Daoy (cell line): Measurements from ENCODE around the gene EPHA5. TPM values are rescaled to one million over a fixed set of nuclear protein-coding genes. Genes with fewer than 3 reads are reported as not detected.
A peak's percentile ranks its signal among the peaks of the same experiment; 100 is the strongest.

ENCODE experiments used
- DNase-seq: peaks from one replicate; pipeline ENCODE4 v3.0.0-alpha.2; 2015; ENCODE audit warnings: low read depth
- total RNA-seq: library from RNA; depleted of rRNA; stranded (reverse); fragments of >200 nt; shearing (Covaris generic); gene quantifications from 2 replicates; pipeline ENCODE4 v1.2.3, GENCODE V29; 2014

EPHA5 gene
- total RNA-seq, 1 experiment from 2014 or later: 0.91 TPM

DNA sequence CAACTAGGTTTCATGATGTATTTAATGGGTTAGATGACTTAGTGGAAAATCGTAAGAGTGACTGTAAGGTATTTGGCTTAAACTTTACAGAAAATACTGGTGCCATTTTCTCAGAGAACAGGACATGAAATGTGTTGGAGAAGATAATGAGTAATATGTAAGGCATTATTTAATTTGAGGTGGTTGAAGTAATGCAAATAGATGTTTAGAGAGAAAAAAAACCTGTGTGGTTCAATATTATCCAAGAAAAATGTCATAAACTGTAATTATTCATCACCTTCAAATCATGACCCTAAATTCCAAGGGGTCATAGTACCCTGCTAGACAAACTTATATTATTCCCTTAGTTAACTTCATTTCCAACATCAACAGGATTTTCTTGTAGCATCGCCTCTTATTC lies 171.7 kb downstream of the EPHA5 start:
- no peak for DNase-seq

DNA sequence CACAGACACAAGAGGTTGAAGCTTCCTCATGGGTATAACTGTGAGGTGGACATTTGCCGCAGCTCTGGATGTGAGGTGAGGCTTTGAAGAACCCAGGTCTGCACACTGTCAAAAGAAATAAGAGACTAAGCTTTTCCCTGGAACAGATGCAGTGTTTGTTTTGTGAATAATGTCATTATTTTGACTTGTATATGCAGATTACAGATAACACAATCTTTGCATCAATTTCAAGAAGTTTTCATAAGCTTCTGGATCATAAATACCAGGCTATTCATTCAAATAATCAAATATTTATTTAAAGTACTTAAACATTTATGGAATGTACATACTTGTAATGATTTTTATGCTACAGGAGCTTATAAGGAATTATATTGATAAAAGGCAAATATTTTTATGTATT lies 174.8 kb downstream of the EPHA5 start:
- DNase-seq: no peak

DNA sequence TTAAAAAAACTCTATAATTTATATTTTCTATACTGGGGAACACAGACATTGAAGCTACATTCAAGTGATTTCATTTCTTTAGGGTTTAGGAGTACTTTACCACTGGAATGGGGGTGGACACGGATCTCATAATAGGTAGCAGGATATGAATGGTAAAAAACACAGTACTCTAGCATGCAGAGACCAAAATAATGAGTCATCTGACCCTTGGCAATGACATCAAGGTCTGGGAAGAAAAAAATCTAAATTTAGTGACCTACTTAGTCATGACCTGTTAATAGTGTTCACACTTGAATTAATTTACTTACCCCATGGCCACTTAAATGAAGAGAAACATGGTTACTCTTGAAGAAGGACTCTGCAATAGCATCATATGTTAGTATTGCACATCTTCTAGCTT lies 187.9 kb downstream of the EPHA5 start:
- peak; percentile 35 for DNase-seq

DNA sequence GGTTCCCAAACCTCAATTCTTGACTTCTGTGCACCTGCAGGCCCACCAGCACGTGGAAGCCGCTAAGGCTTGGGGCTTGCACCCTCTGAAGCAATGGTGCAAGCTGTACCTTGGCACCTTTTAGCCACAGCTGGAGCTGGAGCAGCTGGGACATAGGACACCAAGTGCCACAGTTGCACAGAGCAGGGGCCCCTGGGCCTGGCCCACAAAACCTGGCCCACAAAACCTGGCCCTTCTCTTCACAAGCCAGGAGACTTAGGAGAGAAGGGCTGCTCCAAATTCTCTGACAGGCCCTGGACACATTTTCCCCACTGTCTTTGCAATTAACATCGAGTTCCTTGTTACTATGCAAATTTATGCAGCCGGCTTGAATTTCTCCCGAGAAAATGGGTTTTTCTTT lies 197.8 kb downstream of the EPHA5 start:
- DNase-seq: no peak

DNA sequence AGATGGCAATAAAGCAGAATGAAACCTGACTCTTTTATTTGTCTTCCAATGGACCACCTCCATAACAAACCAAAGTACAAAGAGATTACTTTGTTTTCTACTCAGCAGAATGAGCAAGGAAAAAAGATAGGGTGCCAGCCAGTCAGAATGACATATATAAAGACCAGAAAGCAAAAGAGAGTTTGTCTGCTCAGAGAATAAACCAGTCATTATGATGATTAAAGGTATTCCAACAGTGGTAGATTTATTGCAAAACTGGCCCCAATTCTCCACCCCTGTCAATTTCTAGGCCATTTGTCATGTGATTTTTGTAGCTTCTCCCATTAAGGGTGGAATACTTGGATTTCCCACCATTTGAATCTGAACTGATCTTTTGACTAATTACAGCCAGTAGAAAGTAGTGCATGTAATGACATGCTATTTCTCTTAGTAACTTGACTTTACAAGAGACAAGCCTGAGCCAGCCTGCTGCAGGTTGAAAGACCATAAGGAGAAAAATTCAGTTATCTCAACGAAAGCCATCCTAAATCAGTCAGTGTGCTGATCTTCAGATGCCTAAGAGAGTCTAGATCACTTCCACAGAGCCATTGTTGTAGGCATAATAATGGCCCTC lies 203.1 kb downstream of the EPHA5 start:
- DNase-seq: no peak

DNA sequence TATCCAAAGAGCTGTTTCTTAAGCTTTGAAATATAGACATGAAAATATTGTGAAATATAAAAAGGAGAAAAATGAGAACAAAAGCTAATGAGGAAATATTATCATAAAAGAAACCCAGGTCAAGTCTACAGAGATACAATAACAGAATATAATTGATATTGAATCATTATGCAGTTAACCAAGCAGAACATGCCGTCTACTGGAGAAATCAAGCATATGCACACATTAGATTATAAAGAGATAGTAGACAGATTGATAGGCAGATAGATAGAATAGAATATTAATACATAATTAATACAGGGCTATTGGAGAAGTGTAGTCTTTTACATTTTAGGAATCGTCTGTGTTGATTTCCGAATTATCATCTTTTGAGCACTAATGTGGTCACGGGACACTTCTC lies 208.5 kb downstream of the EPHA5 start:
- no peak for DNase-seq

DNA sequence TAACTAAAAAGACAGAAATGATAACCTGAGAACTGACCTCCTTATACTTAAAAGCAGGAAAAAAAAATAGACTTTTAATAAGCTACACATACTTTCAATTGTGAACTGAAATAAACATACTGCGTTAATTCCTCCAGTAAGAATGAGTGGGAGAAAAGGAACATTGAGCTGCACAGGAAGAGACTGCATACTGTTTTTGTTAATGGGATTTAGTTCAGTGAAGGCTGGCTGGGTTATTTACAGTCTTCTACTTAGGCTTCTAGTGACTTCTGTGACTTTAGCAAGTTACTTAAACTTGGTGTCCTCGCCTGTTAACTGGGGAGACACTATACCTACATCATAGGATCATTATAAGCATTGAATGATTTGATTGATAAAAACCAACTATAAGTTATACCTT lies 213.3 kb downstream of the EPHA5 start:
- no peak for DNase-seq

DNA sequence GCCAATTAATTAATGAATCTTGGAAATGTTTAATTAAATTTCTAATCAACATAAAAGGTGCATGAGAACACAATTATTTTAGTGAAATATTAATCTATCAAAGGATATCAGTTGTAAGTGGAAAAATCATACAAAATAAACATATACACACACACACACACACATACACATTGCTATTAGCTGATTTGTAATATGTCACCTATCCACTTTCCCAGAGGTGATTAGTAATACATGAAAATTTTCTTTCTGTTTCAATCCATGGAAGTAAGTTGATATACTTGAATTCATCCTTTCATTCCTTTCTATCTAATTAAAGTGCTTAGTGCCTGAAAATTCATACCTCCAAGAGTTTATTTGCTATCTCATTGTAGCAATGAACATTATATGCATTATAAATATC lies 213.7 kb downstream of the EPHA5 start:
- no peak for DNase-seq

DNA sequence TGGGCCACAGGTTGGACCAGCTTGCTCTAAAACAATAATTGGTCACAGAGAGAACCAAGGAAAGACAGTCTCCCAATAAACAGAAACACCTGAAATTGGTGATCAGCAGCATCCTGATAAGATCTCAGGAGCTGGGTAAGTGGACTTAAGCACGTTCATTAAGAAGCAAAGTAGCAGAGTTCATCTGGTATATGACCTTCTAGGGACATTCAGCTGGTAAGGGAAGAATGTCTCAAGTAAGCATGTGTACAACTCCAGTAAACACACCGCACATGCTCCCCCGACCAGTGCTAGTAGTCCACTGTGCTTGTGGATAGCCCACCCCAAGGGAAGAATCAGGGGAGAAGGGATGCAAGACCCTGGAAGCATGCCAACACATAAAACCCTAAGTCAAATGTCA lies 216.9 kb downstream of the EPHA5 start:
- DNase-seq: no peak

DNA sequence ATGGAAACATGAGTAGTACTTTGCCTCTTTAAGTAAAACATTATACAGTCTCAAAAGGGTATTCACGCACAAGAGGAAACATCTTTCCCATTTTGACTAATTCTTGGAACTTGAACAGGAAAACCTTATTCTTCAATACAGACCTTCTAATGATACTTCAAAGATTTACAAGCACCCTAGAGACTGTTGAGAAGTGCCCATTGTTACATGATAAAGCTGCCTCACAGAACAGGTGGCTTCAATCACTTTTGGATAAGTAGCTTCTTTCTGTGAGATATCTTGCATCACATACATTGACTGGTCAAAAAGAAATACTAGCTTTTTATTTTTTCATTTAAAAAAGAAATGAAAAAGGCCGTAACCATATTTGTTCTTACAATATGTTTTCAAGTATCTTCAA lies 219.4 kb downstream of the EPHA5 start:
- DNase-seq: no peak

DNA sequence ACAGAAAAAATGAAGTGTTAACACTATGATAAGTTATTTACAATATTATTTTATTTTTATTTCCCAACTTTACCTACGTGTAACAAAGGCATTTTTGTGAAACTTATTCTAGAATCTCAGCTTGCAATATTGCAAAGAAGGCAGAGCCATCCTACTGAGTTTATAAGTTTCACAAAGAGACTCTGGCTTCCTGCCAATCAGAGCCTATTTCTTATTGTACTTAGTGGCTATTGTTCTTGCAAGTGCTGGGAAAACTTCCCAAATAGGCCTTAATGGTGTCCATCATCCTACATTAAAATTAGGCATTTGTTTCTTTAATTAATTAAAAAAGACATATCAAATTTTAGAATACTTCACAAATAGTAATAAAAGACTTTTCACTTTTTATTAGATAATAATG lies 233.2 kb downstream of the EPHA5 start:
- no peak for DNase-seq

DNA sequence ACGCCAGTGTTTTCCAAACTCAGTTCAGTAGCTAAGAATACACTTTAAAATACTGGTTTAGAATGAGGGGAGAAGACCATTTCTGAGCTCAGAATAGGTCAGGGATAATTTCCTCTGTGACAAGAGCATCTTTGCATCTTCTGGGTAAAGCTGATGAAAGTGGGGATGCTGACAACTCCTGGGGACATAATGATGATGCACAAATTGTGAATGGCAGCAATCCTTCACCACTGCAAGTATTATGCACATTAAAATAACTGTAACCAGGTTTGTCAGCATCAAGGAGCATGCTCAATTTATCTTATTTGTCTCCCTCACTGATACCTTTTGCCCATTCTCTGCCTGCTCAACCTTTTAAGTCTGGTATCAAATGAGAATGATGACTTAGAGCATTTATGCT lies 248.2 kb downstream of the EPHA5 start:
- DNase-seq: no peak

DNA sequence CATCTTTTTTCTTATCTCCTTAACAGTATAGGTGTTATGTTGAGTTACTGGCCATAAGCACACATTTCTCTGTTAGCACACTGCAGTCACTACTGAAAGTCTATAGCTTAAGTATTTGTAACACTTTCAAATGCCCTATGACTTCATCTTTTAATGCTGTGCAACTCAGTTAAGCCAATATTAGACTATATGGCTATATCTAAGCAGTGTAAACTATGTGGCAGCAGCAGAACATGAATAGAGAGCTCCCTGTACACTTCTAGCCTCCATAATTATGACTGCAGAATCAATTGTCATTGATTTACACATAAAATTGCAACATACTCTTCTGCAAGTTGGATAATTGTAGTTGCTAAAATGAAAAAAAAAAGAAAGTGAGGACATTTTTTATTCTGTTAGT lies 250.3 kb downstream of the EPHA5 start:
- DNase-seq: no peak

DNA sequence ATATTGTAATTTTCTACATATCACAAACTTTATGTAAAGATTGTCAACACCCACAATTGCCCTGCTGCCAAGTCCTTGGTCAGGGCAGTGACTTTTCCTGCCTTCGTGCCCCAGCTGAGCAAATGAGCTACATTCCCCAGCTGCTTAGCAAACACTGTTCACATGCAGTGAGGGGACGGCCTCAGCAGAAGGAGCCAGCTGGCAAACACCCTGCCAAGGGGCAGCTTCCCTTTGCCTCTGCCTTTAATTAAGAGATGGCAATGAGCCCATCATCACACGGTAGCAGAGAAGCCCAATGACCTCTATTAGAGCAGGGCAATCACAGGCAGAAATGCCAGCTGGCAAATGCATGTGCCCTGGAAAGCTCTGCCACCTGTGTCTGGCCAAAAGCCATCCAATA lies 253.4 kb downstream of the EPHA5 start:
- peak; percentile 1 for DNase-seq

DNA sequence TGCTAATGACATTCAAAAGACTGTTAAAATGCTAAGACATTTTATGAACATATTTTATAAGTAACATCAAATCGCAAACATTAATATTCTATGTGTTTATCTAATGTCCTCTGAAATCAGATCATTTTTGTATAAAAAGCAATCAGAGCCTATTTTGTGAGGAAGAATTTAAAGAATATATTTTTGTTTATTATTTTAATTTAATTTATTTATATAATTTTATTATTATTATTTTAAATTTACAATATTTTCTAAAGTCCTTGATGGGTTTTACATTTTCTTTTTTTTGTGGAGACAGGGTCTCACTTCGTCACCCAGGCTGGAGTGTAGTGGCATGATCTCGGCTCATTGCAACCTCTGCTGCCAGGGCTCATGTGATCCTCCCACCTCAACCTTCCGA lies 262.8 kb downstream of the EPHA5 start:
- DNase-seq: no peak

DNA sequence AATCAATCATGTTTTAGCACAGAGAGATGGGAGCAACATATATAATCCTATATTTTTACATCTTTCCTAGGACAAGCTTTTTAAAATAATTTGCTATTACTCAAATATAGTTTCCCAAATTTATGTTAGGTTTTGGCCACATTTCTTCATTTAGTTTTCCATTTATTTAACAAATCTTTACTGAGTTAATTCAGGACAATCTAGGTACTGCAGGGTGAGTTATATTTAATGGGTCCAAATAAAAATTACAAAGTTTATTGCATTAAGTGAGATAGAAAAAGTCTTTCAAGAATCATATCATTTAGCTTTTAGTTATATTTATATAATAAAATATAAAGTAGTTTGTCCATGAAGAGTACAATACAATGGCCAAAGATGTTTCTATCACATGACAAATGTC lies 269.2 kb downstream of the EPHA5 start:
- no peak for DNase-seq

DNA sequence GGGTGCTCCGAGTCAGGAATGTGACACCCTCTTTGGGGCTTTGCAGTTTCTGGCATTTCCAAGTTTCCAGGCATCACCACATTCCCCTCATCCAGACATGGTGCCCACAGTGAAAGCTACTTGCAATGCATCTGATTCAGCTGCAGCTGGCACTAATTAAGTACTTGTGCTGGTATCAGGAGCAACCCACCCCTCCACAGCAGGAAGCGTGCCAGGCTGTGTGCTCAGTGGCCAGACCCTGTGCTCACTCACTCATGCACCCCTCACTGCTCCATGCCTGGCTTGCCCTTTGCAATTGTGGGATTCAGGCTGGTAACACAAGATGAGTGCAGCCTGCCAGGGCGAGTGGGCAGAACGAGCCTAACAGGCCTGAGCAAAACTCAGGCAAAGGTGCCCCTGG lies 271.2 kb downstream of the EPHA5 start:
- no peak for DNase-seq

DNA sequence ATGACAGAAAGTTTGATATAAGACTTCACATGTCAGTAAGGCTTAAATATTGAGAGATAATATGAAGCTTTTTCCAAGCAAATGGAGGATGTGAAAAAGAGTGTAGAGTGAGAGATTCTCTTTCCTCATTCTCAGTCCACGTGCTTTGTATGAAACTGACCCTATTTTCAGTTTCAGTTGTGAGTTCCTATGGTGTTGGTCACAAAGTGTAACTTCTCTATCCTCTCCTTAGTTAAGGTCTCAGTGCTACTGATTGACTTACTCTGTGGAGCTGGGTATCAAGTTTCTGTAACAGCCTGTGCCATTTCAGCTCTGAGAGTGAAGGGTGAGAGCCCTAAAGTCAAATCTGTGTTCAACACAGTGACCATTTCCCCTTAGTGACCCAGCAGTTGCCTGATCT lies 277.2 kb downstream of the EPHA5 start:
- no peak for DNase-seq

DNA sequence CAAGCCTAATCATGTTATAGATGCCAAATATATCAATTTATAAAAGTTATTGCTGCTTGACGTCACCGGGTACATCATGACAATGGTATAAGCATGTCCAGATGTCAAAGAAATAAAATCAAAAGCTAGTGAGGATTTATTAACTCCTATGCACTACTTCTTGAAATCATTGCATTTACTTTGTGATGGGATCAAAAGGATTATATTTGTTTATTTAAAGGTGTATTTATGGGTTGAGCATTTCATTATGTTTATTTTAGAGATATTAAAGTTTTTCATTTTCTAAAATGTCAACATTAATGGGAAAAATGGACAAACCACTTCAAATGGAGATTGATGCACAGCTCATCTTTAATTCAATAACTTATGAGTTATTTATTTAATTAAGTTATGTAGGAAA lies 277.8 kb downstream of the EPHA5 start:
- DNase-seq: no peak

DNA sequence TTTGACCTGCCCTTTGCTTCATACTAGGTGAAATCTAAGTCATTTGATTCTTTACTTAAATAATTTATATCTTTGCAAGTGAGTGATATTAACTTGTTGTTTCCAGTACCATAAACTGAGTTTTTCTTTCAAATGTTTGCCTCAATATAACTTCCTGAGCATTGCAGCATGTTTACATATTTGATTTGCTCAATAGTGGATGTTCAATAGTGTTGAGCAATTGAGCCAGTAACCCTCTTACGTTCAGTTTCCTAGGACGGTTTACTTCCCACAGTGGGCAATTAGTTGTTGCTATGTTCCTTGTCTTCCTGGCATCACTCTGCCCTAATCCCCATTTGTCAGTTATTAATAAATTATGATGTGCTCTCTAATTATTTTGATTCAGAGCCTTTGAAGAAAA lies 278.5 kb downstream of the EPHA5 start:
- DNase-seq: no peak

DNA sequence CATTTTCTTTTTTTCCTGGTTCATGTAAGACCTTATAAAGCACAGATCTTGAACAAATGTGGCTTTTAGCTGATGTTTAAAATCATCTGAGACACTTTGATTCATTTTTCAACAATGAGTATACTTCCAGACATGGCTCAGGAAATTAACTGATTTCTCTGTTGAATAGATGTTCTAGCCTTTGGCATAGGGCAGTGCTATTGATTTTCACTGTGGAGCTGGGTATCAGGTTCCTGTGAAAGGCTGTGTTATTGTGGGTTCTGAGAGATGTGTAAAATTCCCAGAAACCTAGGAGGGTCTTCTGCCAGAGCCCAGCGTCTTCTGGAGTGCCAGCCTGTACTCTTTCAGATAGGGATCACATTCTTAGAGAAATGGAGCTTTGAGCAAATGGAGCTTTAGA lies 278.9 kb downstream of the EPHA5 start:
- DNase-seq: no peak

DNA sequence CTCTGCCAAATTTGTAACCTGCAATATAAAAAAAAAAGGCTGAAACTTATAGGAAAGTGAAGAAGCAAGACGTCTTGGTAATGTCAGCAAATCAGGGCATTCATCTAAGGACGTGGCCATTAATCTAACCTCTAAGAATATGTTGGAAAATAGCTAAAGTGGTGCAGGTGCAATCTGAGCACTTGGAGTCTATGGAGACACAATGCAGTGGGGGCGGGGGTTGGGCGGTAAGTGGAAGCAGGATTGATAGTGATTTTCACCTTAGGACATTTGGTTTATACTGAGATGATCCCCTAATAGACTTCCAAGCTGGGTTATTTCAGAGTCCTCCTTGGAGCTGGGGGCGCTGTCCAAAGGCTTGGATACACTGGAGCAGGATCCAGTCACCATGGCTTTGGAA lies 283.4 kb downstream of the EPHA5 start:
- DNase-seq: no peak

DNA sequence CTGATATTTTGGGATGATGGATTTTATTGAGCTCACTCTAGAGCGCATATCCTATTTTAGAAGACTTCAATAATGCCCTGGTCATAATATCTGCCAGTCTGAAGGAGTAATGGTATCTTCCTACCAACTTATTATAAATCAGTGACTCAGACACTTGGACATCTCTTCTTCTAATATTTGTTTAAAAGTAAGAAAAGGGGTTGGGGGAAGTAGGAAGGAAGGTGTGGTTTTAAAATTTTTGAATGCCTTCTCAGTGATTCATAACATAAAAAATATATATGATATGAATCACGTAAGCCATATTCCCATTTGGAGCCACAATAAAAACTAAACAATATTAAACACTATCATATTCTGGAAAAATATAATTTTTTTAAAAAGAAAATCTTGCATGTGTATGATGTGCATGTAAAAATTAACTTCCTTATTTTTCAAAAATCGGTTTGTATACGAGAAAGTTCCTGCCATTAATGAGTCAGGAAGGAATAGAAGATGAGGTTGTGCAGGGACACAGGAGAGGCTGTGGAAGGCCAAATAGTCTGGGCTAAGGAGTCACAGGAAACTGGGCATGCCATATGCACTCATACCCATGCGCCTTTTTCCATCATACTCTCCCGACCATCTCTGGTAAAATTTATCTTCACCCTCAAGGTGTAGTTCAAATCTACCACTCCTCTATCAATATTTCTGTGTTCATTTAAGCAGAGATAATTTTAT lies 286.5 kb downstream of the EPHA5 start:
- DNase-seq: no peak

DNA sequence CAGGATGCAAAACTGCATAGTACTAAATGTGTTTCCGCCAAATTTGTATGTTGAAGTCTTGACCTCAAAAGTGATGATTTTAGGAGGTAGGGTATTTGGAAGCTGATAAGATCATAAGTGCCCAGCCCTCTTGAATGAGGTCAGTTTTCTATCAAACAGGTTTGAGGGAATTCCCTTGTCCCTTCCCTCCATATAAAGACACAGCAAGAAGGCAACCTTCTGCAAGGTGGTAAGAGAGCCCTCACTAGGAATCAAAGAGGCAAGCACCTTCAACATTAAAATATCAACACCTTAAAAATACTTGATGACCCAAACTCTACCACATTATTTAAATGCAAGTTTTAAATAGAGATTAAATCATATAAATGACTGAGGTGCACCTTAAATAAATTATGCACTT lies 288.6 kb downstream of the EPHA5 start:
- DNase-seq: no peak
